ENCODE measurements around the gene GAPDHS.

DNA sequence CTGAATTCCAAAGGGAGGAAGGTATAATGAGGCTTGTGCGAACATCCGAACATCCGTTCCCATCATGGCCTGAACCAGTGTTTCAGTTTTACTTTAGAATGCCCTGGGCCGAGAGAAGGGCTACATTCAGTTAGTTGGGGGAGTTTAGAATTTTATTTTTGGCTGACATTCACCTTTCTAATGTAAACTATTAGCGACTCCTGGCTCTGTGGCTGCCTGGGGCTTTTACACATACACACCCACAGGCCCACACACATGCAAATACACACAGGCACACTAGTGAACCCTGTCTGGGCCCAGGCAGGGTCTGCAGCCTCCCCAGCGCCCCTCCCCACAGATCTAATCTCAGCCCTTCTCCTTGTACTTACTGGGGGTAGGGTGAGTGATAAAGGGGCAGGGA, 6.1 kb downstream of the GAPDHS start:
- TF ChIP-seq, protein P1, sequence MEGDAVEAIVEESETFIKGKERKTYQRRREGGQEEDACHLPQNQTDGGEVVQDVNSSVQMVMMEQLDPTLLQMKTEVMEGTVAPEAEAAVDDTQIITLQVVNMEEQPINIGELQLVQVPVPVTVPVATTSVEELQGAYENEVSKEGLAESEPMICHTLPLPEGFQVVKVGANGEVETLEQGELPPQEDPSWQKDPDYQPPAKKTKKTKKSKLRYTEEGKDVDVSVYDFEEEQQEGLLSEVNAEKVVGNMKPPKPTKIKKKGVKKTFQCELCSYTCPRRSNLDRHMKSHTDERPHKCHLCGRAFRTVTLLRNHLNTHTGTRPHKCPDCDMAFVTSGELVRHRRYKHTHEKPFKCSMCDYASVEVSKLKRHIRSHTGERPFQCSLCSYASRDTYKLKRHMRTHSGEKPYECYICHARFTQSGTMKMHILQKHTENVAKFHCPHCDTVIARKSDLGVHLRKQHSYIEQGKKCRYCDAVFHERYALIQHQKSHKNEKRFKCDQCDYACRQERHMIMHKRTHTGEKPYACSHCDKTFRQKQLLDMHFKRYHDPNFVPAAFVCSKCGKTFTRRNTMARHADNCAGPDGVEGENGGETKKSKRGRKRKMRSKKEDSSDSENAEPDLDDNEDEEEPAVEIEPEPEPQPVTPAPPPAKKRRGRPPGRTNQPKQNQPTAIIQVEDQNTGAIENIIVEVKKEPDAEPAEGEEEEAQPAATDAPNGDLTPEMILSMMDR (conservative IDR thresholded peaks at IDR 0.05; ENCODE audit: low read depth, low read length): no peak
- no peak for TF ChIP-seq EZH2 (IDR thresholded peaks at IDR 0.05; ENCODE audit: borderline replicate concordance, low read depth, low read length, poor library complexity, severe bottlenecking)

All from A673 (cell line).